ES-I3 (cell line): ENCODE results near the gene CCDC186.

ENCODE experiments used
- H3K36me3 ChIP-seq: 2 replicates; pipeline ENCODE4 v1.6.1; 2013; ENCODE audit warnings: mild to moderate bottlenecking, low read length, control low read depth, moderate library complexity; ENCODE audit not compliant: insufficient read depth
- H3K4me1 ChIP-seq: 2 replicates; pipeline ENCODE4 v1.6.1; 2013; ENCODE audit warnings: mild to moderate bottlenecking, control low read depth, low read length; ENCODE audit not compliant: insufficient read depth
- H3K9ac ChIP-seq: 2 replicates; pipeline ENCODE4 v1.6.1; 2013; ENCODE audit warnings: low read depth, mild to moderate bottlenecking, low read length, moderate library complexity
- H3K9me3 ChIP-seq: 2 replicates; pipeline ENCODE4 v1.6.1; 2013; ENCODE audit warnings: mild to moderate bottlenecking, low read length, moderate library complexity; ENCODE audit not compliant: control insufficient read depth, insufficient read depth

The CCDC186 gene

DNA sequence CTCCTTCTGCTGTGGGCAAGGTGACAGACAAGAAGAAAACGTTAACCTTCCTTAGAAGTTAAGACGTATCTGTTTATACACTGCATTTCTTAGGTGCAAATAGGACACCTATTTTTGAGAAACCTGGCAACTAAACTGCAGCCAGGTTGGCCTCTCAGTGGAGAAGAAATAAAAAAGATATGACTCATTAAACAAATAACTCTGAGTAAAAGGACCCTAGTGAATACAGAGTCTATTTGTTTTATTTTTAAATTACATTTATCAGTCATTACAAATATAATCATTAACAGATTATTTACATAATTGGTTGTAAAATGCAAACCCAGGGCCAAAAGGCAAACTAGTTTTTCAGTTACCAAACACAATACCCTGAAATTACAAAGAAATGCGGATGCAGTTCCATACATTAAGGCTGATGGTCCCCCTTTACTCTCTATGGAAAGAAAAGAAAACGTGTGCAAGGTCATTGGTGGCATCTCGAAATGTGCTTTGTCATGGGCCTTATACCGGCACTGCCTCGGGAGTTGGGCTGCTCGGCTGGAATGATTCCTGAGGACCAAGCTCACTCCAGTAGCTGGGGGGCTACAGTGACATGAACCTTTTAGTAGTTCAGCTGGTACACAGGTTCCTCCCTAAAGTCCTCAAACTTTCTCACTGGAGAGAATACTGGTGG, 92.0 kb downstream of the CCDC186 start:
- H3K4me1 ChIP-seq: no peaks in the 10 kb centered on the region
- no peaks in the 10 kb centered on the region for H3K9me3 ChIP-seq
- no peaks in the 10 kb centered on the region; the same call in 1 of the 2 replicates for H3K36me3 ChIP-seq
- H3K9ac ChIP-seq: no peak overlapping the region

DNA sequence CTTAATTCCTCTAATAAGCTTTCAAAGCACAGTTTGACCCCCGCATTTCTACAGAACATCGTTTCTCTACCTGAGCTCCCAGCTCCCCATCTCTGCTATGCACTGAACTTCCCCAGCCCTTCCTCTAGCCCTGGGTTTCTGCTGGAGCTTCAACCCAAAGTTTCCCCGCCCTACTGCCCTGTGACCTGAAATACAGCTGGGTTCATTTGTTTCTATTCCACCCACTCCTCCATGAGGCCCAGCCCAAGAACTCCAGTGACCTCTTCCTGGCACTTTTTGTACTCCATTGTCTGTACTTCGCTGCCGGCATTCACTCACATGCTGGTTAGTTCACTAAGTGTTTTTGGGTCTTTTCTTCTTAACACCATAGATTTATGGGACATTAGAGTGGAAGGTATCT, 94.6 kb downstream of the CCDC186 start:
- Histone ChIP-seq H3K36me3 (no peaks in the 10 kb centered on the region; the same call in 1 of the 2 replicates), H3K9me3 (no peaks in the 10 kb centered on the region), H3K9ac (no peak overlapping the region), H3K4me1 (no peaks in the 10 kb centered on the region)

DNA sequence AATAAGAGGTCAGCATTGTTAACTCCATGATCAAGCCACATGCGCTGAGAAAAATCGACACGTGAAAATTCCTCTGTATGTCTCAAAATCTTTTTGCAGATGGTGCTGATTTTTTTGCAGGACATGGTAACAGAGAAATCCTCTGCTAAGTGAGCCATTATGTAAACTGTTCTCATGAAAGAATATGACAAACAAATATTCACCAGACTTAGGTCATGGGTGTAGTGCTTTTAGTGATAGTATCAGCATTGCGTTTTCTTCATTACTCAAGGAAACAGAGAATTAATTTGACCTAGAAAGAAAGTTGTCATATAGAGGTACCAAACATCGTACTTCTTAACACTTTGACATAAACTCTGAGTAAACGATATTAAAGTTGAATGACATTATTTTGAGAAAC, 95.7 kb downstream of the CCDC186 start:
- Histone ChIP-seq H3K9me3 (no peaks in the 10 kb centered on the region), H3K4me1 (no peaks in the 10 kb centered on the region), H3K36me3 (no peaks in the 10 kb centered on the region; the same call in 1 of the 2 replicates), H3K9ac (no peak overlapping the region)

DNA sequence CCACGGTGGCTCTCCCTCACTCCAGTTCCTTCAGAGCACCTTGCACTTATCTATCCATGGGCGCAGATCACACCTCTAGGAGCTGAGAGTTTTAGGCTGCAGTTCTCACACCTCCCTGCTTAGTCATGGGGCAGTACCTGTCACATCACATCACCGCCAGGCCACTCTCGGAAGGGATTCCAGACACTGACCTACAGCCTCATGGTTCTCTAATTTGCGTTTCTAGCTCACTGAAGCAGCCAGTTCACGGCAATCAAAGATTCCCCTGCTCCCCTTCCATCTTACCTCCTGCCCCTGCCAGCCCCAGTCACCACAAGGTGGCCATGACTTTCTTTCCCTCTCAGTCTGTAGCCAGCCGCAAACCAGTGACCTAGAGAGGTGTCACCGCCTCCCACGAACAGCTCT, 96.2 kb downstream of the CCDC186 start:
- Histone ChIP-seq H3K9me3 (no peaks in the 10 kb centered on the region), H3K4me1 (no peaks in the 10 kb centered on the region), H3K9ac (no peak overlapping the region), H3K36me3 (no peaks in the 10 kb centered on the region; the same call in 1 of the 2 replicates)

DNA sequence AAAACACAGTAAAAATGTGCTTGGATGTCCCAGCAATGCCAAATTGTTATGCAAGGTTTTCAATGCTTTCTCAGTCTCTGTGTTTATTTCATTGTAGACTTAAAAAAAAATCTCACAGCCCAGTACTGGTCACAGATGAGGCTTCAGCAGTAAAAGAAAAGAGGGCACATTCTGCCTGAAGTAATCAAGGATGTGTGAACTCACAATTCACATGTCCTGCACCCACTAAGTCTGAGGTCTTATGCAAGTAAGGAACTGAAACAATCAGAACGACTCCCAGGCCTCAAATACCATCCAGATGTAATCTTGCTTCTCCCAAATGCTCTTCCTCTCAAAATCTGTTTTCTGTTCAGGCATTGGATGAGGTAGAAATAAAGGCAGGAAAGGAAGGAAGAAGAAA, 96.7 kb downstream of the CCDC186 start:
- Histone ChIP-seq H3K4me1 (no peaks in the 10 kb centered on the region), H3K9me3 (no peaks in the 10 kb centered on the region), H3K36me3 (no peaks in the 10 kb centered on the region; the same call in 1 of the 2 replicates), H3K9ac (no peak overlapping the region)

DNA sequence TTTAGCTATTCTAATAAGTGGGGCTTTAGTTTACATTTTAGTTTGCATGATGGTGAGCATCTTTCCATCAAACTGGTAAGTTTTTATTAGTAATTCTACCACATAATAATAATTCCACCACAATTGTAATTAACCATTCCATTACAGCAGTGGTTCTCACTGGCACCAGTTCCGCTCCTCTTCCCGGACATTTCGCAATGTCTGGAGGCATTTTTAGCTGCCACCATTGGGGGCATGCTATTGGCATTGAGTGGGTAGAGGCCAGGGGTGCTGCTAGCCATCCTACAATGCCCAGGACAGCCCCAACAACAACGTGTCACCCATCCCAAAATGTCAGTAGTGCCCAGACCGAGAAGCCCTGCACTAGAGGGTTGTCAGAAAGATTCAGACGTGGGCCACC, 98.9 kb downstream of the CCDC186 start:
- H3K36me3 ChIP-seq: no peaks in the 10 kb centered on the region; the same call in 1 of the 2 replicates
- H3K9ac ChIP-seq: no peak overlapping the region
- H3K4me1 ChIP-seq: no peaks in the 10 kb centered on the region

DNA sequence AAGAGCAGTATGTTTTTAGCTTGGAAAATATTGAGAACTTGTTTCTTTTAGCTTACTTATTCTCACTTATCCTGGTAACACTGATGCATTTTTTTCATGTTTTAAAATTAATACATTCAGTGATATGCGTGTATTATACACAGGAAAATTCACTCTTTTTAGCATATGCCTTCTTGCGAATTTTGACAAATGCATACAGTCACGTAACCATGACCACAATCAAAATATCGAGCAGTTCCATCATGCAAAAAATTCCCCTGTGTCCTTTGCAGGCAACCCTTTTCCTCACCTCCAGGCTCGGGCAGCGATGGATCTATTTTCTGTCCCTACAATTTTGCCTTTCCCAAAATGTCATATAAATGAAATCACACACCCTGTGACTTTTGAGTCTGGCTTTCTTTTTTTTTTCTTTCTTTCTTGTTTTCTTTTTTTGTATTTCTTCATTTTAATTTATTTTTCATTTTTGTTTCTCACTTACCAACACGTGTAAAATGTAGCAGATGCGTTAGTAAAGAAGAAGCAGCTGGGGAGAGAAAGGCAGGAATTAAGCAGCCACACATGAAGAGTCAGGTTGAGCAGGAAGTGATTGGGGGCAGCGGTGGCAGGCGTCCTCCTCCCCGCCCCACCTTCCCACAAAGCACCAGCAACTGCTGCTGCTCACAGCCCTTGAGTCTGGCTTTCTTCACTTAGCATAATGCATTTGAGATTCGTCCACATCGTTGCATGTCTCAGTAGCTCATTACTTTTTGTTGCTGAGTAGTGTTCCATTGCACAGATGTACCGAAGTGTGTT, 100.4 kb downstream of the CCDC186 start:
- H3K9me3 ChIP-seq: no peaks in the 10 kb centered on the region
- no peaks in the 10 kb centered on the region; the same call in 1 of the 2 replicates for H3K36me3 ChIP-seq
- no peak overlapping the region for H3K9ac ChIP-seq
- no peaks in the 10 kb centered on the region for H3K4me1 ChIP-seq

More for the DNA sequence above, 98.9 kb downstream of the CCDC186 start:
- H3K9me3 ChIP-seq: no peaks in the 10 kb centered on the region

DNA sequence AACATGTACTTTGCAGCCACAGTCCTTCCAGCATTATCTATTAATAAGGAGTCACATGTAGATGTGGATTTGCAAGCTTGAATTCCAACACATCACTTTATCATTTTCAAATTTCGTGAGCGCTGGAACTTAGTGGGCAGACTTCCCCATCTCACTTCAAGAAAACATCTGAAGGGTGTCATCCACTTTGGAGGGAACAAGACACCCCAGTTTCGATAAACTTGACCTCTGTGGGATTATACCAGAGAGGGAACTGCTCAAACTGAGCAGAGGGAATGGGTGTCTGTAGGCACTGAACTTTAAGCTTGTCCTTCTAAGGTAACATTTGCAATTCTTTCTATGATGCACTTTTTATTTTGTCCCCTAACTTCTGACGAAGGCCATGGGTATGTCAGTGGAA, 102.8 kb downstream of the CCDC186 start:
- Histone ChIP-seq H3K9me3 (no peaks in the 10 kb centered on the region), H3K4me1 (no peaks in the 10 kb centered on the region), H3K9ac (no peak overlapping the region), H3K36me3 (no peaks in the 10 kb centered on the region)
